Thyroid gland (tissue), 4 donors: Measurements from ENCODE around the gene UGP2.

Experiments used
- POLR2A ChIP-seq, 2 donors: fragments of 450-650 bp; IDR thresholded peaks; one replicate each; pipeline ENCODE4 v1.6.1; 2017; ENCODE audit warnings: antibody characterized with exemption in 2 of 2, mild to moderate bottlenecking in 2 of 2, moderate library complexity in 1 of 2
- TF ChIP-seq, protein P1 (sequence below), 6 experiments: fragments of 200-600 bp in 3 of 6; fragments of 450-650 bp in 3 of 6; sonication (generic) in 3 of 6; IDR thresholded peaks; one replicate each; pipeline ENCODE4 v1.5.1; 2016 to 2019; ENCODE audit warnings: antibody characterized with exemption in 6 of 6, mild to moderate bottlenecking in 2 of 6, inconsistent platforms in 1 of 6, moderate library complexity in 1 of 6

DNA sequence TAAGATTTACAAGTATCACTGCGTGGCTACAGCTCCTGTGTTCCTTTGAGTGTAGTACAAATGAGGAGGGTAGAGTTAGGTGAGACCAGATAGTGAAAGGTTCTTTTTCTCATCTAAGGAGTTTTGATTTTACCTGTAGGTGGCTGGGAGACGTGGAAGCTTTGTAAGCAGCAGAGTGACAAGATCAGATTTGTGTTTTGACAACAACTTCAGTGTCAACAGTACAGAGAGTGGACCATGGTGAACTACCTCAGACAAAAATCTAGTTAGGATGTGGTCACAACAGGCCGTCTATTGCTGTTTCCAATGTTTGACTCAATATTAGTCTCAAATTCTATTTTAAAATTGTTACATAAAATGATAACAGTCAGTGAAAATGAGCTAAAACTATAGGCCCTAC, 20.3 kb upstream of the UGP2 start:
- TF ChIP-seq, protein P1, sequence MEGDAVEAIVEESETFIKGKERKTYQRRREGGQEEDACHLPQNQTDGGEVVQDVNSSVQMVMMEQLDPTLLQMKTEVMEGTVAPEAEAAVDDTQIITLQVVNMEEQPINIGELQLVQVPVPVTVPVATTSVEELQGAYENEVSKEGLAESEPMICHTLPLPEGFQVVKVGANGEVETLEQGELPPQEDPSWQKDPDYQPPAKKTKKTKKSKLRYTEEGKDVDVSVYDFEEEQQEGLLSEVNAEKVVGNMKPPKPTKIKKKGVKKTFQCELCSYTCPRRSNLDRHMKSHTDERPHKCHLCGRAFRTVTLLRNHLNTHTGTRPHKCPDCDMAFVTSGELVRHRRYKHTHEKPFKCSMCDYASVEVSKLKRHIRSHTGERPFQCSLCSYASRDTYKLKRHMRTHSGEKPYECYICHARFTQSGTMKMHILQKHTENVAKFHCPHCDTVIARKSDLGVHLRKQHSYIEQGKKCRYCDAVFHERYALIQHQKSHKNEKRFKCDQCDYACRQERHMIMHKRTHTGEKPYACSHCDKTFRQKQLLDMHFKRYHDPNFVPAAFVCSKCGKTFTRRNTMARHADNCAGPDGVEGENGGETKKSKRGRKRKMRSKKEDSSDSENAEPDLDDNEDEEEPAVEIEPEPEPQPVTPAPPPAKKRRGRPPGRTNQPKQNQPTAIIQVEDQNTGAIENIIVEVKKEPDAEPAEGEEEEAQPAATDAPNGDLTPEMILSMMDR (IDR thresholded peaks at IDR 0.05) = no peak
- no peak for TF ChIP-seq POLR2A (IDR thresholded peaks at IDR 0.05)
